NT2/D1 (cell line): ENCODE measurements around the gene SLC25A34.

ENCODE experiments used
- DNase-seq: peaks from one replicate; pipeline ENCODE4 v3.0.0-alpha.2; 2011; ENCODE audit warnings: low read depth, low spot score
- H3K27me3 ChIP-seq: 2 replicates; pipeline ENCODE4 v1.6.0; 2011; ENCODE audit warnings: mild to moderate bottlenecking; ENCODE audit not compliant: insufficient read length, insufficient read depth
- H3K36me3 ChIP-seq: 2 replicates; pipeline ENCODE4 v1.6.1; 2011; ENCODE audit warnings: mild to moderate bottlenecking, low read length, mixed read lengths; ENCODE audit not compliant: insufficient read depth, insufficient read length
- H3K4me1 ChIP-seq: 2 replicates; pipeline ENCODE4 v1.5.1; 2011; ENCODE audit not compliant: insufficient read depth, insufficient read length
- H3K4me3 ChIP-seq: 2 replicates; pipeline ENCODE4 v1.5.1; 2011; ENCODE audit warnings: low read depth; ENCODE audit not compliant: insufficient read length
- H3K9ac ChIP-seq: 2 replicates; pipeline ENCODE4 v1.6.0; 2011; ENCODE audit warnings: low read depth; ENCODE audit not compliant: insufficient read length
- H3K9me3 ChIP-seq: 2 replicates; pipeline ENCODE4 v1.5.1; 2011; ENCODE audit warnings: mild to moderate bottlenecking, low read length; ENCODE audit not compliant: insufficient read depth
- SUZ12 ChIP-seq: IDR thresholded peaks from 2 replicates; pipeline ENCODE4 v1.6.1; 2011; ENCODE audit not compliant: insufficient read length, insufficient read depth; ENCODE audit errors: extremely low read depth
- YY1 ChIP-seq: IDR thresholded peaks from 2 replicates; pipeline ENCODE4 v1.6.1; 2011; ENCODE audit not compliant: insufficient read length, insufficient read depth
- ZNF274 ChIP-seq: IDR thresholded peaks from 2 replicates; pipeline ENCODE4 v1.6.1; 2011; ENCODE audit warnings: mild to moderate bottlenecking, low read depth, low read length

Gene SLC25A34

DNA sequence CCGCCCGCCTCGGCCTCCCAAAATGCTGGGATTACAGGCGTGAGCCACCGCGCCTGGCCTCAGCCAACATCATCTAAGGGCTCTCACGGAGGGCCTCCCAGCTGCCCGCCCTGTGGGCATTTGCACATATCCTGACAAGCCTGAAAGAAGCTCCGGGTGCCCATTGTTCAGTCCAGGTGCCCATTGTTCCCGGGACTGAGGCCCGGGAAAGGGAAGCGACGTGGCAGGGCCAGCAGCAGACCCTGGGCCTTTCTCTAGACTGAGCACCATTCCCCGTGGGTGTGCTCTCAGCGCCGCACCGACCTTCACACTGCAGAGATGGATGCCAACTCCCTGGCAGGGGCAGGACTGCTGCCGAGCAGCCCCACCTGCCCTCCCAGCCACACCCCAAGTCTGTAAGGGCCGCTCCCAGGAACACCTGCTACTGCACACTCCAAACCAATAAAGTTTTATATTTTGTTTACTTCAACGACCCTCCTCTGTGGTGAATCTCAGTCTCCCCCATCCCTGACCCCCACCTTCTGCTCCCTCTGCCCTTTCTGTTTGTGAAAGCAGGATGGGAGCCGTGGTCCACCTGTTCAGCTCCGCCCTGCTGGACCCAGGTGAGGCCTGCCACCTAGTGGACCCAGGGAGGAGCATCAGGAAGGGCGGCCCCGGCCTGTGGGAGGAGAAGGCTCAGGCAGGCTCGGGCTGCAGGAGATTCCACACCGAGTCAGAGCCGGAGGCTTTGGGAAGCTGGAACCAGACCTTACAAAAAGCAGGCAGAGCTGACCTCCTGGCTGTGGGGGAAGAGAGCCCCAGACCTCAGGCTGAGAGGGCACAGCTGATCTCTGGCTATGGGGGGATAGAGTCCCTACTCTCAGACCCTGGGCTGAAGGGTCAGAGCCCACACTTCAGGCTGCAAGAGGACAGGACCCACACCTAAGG is 5.1 kb downstream of the SLC25A34 start:
- H3K36me3 ChIP-seq, result peaks cover 5% of the 10 kb centered on the region
- no peaks in the 10 kb centered on the region for H3K9me3 ChIP-seq
- peaks cover 20% of the 10 kb centered on the region for H3K4me1 ChIP-seq
- H3K27me3 ChIP-seq, result no peaks in the 10 kb centered on the region
- peak overlapping the region; percentile 57 for H3K9ac ChIP-seq
- DNase-seq, result peak; percentile 60
- TF ChIP-seq YY1 (no peak), ZNF274 (no peak), SUZ12 (no peak)
- H3K4me3 ChIP-seq, result no peak overlapping the region

DNA sequence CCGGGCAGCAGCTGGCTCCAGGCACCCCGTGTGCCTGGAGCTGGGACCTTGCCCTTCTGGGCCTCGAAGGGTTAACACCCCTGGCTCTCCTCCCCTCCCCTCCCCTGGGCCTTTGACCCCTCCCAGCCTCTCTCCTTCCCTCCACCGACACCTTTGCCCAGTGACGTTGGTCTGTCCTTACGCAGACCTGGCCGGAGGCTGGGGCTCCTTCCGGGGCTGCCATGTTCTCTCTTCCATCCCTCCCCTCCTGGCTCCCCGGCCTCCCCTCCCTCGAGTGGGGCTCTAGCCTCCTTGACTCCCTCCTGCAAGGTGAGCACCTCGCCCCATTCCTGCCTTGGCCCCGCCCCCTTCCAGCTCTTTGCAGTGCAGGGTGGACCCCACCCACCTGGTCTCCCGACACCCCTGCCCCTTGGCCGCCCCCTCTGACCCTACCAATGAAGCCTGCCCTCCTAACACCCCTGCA is 6.3 kb downstream of the SLC25A34 start, which contains the start of gene TMEM82:
Gene TMEM82 (plus strand): TSS at position 161 of the 463 bp plus-strand sequence. CDS start 61 bp downstream, at position 222.
- H3K4me1 ChIP-seq, result peaks cover 20% of the 10 kb centered on the region
- peak within 1 kb of the TSS; percentile 12 for H3K4me3 ChIP-seq
- TF ChIP-seq YY1, result no peak
- no peak for TF ChIP-seq ZNF274
- TF ChIP-seq SUZ12, result no peak
- DNase-seq, result no peak
- H3K9me3 ChIP-seq, result no peaks in the 10 kb centered on the region
- H3K36me3 ChIP-seq, result peaks cover 5% of the 10 kb centered on the region
- peak within 1 kb of the TSS; percentile 57 for H3K9ac ChIP-seq
- no peaks in the 10 kb centered on the region for H3K27me3 ChIP-seq

DNA sequence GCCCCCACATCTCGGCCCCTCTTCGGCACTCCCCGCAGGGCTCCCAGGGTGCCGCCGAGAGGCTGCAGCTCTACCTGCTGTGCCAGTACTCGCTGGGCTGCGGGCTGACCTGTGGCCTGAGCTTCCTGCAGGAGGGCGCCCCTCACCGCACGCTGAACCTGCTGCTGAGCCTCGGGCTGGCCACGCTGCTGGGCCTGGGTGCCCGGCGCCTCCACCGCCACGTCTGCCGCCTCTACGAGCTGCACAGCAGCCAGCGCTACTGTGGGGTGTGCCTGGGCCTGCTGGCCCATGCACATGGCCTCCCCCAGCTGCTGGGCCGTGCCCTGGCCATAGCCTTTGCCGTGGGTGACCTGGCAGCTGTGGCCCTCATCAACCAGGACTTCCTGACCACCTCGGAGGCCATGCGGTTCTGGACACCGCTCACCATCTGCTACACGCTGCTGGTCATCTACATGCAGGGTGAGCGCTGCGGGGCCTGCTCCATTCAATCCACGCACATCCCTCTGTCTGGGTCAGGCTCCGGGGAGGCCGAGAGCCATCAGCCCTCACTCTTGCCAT is 8.1 kb downstream of the SLC25A34 start:
- peaks cover 2% of the 10 kb centered on the region for H3K36me3 ChIP-seq
- no peak overlapping the region for H3K4me3 ChIP-seq
- peaks cover 17% of the 10 kb centered on the region for H3K4me1 ChIP-seq
- DNase-seq, result no peak
- H3K27me3 ChIP-seq, result no peaks in the 10 kb centered on the region
- TF ChIP-seq ZNF274 (no peak), SUZ12 (no peak), YY1 (no peak)
- H3K9ac ChIP-seq, result no peak overlapping the region
- H3K9me3 ChIP-seq, result no peaks in the 10 kb centered on the region

GRCh38 chr1:15747378-15747777 is 11.3 kb downstream of the SLC25A34 start:
- no peak for TF ChIP-seq ZNF274
- TF ChIP-seq YY1, result no peak
- TF ChIP-seq SUZ12, result no peak

GRCh38 chr1:15748264-15748663 is 12.2 kb downstream of the SLC25A34 start:
- Histone ChIP-seq H3K9ac (no peak overlapping the region), H3K4me1 (peaks cover 11% of the 10 kb centered on the region), H3K36me3 (no peaks in the 10 kb centered on the region), H3K27me3 (no peaks in the 10 kb centered on the region), H3K9me3 (no peaks in the 10 kb centered on the region), H3K4me3 (no peak overlapping the region)
- TF ChIP-seq ZNF274, result no peak
- no peak for TF ChIP-seq YY1
- TF ChIP-seq SUZ12, result no peak
- DNase-seq, result no peak

More at GRCh38 chr1:15747378-15747777, 11.3 kb downstream of the SLC25A34 start:
- no peaks in the 10 kb centered on the region for H3K9me3 ChIP-seq
- no peaks in the 10 kb centered on the region for H3K36me3 ChIP-seq
- DNase-seq, result no peak
- H3K4me1 ChIP-seq, result peaks cover 16% of the 10 kb centered on the region
- no peak overlapping the region for H3K9ac ChIP-seq
- H3K4me3 ChIP-seq, result no peak overlapping the region
- H3K27me3 ChIP-seq, result no peaks in the 10 kb centered on the region

DNA sequence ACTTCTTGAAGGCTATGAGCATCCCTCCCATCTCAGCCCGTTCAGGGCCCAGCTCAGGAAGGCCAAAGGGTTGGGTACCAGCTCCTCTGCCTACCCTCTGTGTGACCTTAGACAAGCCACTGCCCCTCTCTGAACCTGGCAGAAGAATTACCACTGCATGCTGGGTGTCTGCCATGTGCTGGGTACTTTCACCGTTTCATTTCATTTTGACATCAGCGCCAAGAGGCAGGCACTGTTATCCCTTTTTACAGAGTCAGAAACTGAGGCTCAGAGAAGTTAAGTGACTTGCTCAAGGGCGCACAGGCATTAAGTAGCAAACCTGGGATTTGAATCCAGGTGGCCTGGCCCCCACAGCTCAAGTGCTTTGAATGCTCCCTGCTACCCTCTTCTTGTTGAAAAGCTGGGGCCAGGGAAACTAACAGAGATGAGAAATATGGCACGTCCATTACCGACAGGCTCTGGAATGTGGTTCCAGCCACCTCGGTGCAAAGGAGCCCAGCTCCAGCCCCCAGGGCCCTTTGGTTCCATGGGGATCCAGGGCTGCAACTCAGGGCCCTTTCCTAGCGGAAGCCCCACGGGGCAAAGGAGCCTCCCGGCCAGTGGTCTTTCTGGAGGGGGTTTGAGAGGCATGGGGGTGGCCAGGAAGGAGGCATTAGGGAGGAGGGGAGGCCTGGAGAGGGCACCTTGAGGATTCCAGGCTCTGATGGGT is 12.8 kb downstream of the SLC25A34 start:
- H3K27me3 ChIP-seq, result no peaks in the 10 kb centered on the region

More for the DNA sequence above, 12.8 kb downstream of the SLC25A34 start:
- Histone ChIP-seq H3K36me3 (no peaks in the 10 kb centered on the region), H3K4me3 (no peak overlapping the region), H3K9me3 (no peaks in the 10 kb centered on the region), H3K4me1 (peaks cover 11% of the 10 kb centered on the region), H3K9ac (no peak overlapping the region)
- DNase-seq, result no peak
- TF ChIP-seq YY1 (no peak), SUZ12 (no peak), ZNF274 (no peak)
